ENCODE results near the gene SDK2. TPM values are rescaled to one million over a fixed set of nuclear protein-coding genes. Genes with fewer than 3 reads are reported as not detected.

SDK2 gene
- total and polyA plus RNA-seq, 3 experiments from 2014 or later: 0.35 to 0.54 (median 0.44) TPM

- H3K4me3 Mint-ChIP-seq: no peak overlapping the region
- Histone ChIP-seq H3K27ac (ENCODE audit: low read depth, low read length) (no peak overlapping the region), H3K36me3 (ENCODE audit: insufficient read depth, low read length) (no peaks in the 10 kb centered on the region), H3K9me3 (ENCODE audit: low read length) (no peaks in the 10 kb centered on the region), H3K4me3 (ENCODE audit: low read length) (no peak overlapping the region), H3K4me1 (ENCODE audit: insufficient read depth, low read length) (no peaks in the 10 kb centered on the region), H3K27me3 (ENCODE audit: insufficient read depth, low read length, poor library complexity, severe bottlenecking) (no peaks in the 10 kb centered on the region)
- H3K4me1 Mint-ChIP-seq: no peaks in the 10 kb centered on the region
- no peaks in the 10 kb centered on the region for H3K36me3 Mint-ChIP-seq
- no peak for DNase-seq
- H3K27me3 Mint-ChIP-seq: peaks cover 0 to 7% of the 10 kb centered on the region in 2 donors
- H3K9me3 Mint-ChIP-seq: no peaks in the 10 kb centered on the region
- ChIA-PET POLR2A (no interaction called here), CTCF (interaction anchor here (1.5 kb wide), 1 partner anchor 197 kb away, joined by 3 read pairs; no protein-coding TSS in a partner anchor)
- no peak overlapping the region for H3K27ac Mint-ChIP-seq
Observed at GRCh38 chr17:73514146-73514863, 129.9 kb downstream of the SDK2 start.

DNA sequence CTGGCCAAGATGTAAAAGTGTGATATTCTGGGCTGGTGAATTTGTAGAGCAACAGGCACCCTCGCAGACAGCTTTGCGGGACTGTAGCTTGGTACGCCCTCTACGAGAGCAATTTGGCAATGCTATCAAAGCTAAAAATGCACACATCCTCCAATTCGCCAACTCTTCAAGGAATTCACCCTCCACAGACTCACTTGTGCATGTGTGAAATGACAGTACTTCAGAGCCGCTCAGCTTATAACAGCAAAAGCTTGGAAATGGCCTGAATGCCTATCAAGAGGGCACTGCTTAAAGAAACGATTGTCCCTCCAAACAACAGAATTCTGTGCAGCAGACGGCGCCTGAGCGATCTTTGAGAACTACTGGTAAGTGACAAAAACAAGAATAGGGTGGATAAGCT, 130.8 kb downstream of the SDK2 start:
- no peaks in the 10 kb centered on the region for H3K36me3 Mint-ChIP-seq
- Histone ChIP-seq H3K4me3 (ENCODE audit: low read length) (no peak overlapping the region), H3K36me3 (ENCODE audit: insufficient read depth, low read length) (no peaks in the 10 kb centered on the region), H3K27ac (ENCODE audit: low read depth, low read length) (no peak overlapping the region), H3K27me3 (ENCODE audit: insufficient read depth, low read length, poor library complexity, severe bottlenecking) (no peaks in the 10 kb centered on the region), H3K9me3 (ENCODE audit: low read length) (no peaks in the 10 kb centered on the region), H3K4me1 (ENCODE audit: insufficient read depth, low read length) (no peaks in the 10 kb centered on the region)
- ChIA-PET POLR2A (no interaction called here), CTCF (interaction anchor here (1.5 kb wide), 1 partner anchor 197 kb away, joined by 3 read pairs; no protein-coding TSS in a partner anchor)
- no peaks in the 10 kb centered on the region for H3K9me3 Mint-ChIP-seq
- H3K4me1 Mint-ChIP-seq: no peaks in the 10 kb centered on the region
- no peak overlapping the region for H3K27ac Mint-ChIP-seq
- H3K4me3 Mint-ChIP-seq: no peak overlapping the region
- H3K27me3 Mint-ChIP-seq: peaks cover 0 to 7% of the 10 kb centered on the region in 2 donors
- DNase-seq: no peak

DNA sequence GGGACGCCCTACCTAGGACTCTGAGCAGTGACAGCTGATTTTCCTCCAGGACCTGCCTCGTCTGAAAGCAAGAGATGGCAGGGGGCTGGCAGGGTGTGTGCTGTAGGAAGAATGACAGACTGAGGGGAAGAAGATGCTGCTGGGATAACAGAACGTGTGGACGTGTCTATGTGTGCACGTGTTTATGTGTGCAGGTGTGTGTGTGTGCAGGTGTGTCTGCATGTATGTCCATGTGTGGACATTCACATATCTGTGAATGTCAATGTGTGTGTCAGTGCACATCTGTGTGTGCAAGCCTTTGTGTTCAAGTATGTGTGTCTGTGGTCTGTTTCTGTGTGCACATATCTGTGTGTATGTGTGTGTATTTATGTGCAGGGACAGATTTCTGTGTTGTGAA, 132.5 kb downstream of the SDK2 start:
- H3K4me3 Mint-ChIP-seq: no peak overlapping the region
- H3K27me3 Mint-ChIP-seq: peaks cover 0 to 7% of the 10 kb centered on the region in 2 donors
- no peaks in the 10 kb centered on the region for H3K9me3 Mint-ChIP-seq
- H3K4me1 Mint-ChIP-seq: no peaks in the 10 kb centered on the region
- H3K36me3 ChIP-seq (ENCODE audit: insufficient read depth, low read length): no peaks in the 10 kb centered on the region
- no peaks in the 10 kb centered on the region for H3K27me3 ChIP-seq (ENCODE audit: insufficient read depth, low read length, poor library complexity, severe bottlenecking)
- no peak overlapping the region for H3K4me3 ChIP-seq (ENCODE audit: low read length)
- ChIA-PET POLR2A (no interaction called here), CTCF (no interaction called here)
- H3K27ac Mint-ChIP-seq: no peak overlapping the region
- H3K4me1 ChIP-seq (ENCODE audit: insufficient read depth, low read length): no peaks in the 10 kb centered on the region
- DNase-seq: no peak
- no peaks in the 10 kb centered on the region for H3K9me3 ChIP-seq (ENCODE audit: low read length)
- H3K27ac ChIP-seq (ENCODE audit: low read depth, low read length): no peak overlapping the region
- no peaks in the 10 kb centered on the region for H3K36me3 Mint-ChIP-seq

- no peaks in the 10 kb centered on the region for H3K4me1 Mint-ChIP-seq
- H3K27me3 Mint-ChIP-seq: peaks cover 0 to 7% of the 10 kb centered on the region in 2 donors
- DNase-seq: no peak
- Histone ChIP-seq H3K4me3 (ENCODE audit: low read length) (no peak overlapping the region), H3K27me3 (ENCODE audit: insufficient read depth, low read length, poor library complexity, severe bottlenecking) (no peaks in the 10 kb centered on the region), H3K9me3 (ENCODE audit: low read length) (no peaks in the 10 kb centered on the region), H3K27ac (ENCODE audit: low read depth, low read length) (no peak overlapping the region), H3K36me3 (ENCODE audit: insufficient read depth, low read length) (no peaks in the 10 kb centered on the region), H3K4me1 (ENCODE audit: insufficient read depth, low read length) (no peaks in the 10 kb centered on the region)
- H3K36me3 Mint-ChIP-seq: no peaks in the 10 kb centered on the region
- H3K4me3 Mint-ChIP-seq: no peak overlapping the region
- ChIA-PET CTCF (no interaction called here), POLR2A (no interaction called here)
- H3K27ac Mint-ChIP-seq: peak overlapping the region in 2 of 8 donors; percentile 42 to 87
- H3K9me3 Mint-ChIP-seq: no peaks in the 10 kb centered on the region
Observed at GRCh38 chr17:73510981-73511718, 133.1 kb downstream of the SDK2 start.

DNA sequence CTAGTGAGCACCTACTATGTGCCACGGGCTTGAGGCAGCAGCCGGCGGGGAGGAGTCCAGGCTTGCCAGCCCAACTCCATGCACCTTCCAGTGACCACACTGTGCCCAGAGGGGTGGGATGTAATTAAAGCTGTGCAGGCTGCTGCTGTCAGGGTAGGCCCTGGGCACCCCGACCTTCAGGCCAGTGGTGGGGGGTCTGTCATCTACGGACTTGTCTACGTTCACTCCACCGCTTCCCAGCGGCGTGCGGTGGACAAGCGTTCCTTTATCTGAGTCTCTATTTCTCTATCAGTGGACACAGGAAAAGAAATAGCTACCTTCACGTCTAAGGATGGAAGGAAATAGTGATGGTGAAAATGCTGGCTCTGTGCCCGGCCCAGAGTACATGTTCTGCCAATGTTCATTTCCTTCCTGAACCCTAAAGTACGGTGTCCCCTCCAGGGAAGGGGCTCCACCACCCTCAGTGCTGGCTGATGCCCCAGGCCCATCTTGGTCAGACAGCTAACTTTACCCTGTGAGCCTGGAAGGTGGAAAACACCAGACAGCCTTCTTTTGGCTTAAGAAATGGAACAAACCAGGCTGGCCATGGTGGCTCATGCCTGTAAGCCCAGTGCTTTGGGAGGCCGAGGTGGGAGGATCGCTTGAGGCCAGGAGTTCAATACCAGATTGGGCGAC, 135.2 kb downstream of the SDK2 start:
- POLR2A ChIA-PET: no interaction called here
- Histone ChIP-seq H3K4me1 (ENCODE audit: insufficient read depth, low read length) (no peaks in the 10 kb centered on the region), H3K36me3 (ENCODE audit: insufficient read depth, low read length) (no peaks in the 10 kb centered on the region), H3K4me3 (ENCODE audit: low read length) (no peak overlapping the region), H3K27me3 (ENCODE audit: insufficient read depth, low read length, poor library complexity, severe bottlenecking) (no peaks in the 10 kb centered on the region), H3K27ac (ENCODE audit: low read depth, low read length) (no peak overlapping the region), H3K9me3 (ENCODE audit: low read length) (no peaks in the 10 kb centered on the region)
- Mint-ChIP-seq H3K4me3 (no peak overlapping the region), H3K27ac (no peak overlapping the region), H3K27me3 (peaks cover 0 to 7% of the 10 kb centered on the region in 2 donors), H3K9me3 (no peaks in the 10 kb centered on the region), H3K4me1 (no peaks in the 10 kb centered on the region), H3K36me3 (no peaks in the 10 kb centered on the region)
- no peak for DNase-seq
- CTCF ChIA-PET: no interaction called here

- Histone ChIP-seq H3K4me1 (ENCODE audit: insufficient read depth, low read length) (no peaks in the 10 kb centered on the region), H3K36me3 (ENCODE audit: insufficient read depth, low read length) (no peaks in the 10 kb centered on the region), H3K27ac (ENCODE audit: low read depth, low read length) (no peak overlapping the region), H3K4me3 (ENCODE audit: low read length) (no peak overlapping the region), H3K9me3 (ENCODE audit: low read length) (no peaks in the 10 kb centered on the region), H3K27me3 (ENCODE audit: insufficient read depth, low read length, poor library complexity, severe bottlenecking) (no peaks in the 10 kb centered on the region)
- CTCF ChIA-PET: no interaction called here
- H3K9me3 Mint-ChIP-seq: no peaks in the 10 kb centered on the region
- no peak overlapping the region for H3K4me3 Mint-ChIP-seq
- no peaks in the 10 kb centered on the region for H3K36me3 Mint-ChIP-seq
- DNase-seq: no peak
- POLR2A ChIA-PET: no interaction called here
- H3K27me3 Mint-ChIP-seq: peaks cover 2 to 4% of the 10 kb centered on the region in 2 donors
- H3K4me1 Mint-ChIP-seq: no peaks in the 10 kb centered on the region
- no peak overlapping the region for H3K27ac Mint-ChIP-seq
Observed at GRCh38 chr17:73508057-73508930, 136.0 kb downstream of the SDK2 start.

DNA sequence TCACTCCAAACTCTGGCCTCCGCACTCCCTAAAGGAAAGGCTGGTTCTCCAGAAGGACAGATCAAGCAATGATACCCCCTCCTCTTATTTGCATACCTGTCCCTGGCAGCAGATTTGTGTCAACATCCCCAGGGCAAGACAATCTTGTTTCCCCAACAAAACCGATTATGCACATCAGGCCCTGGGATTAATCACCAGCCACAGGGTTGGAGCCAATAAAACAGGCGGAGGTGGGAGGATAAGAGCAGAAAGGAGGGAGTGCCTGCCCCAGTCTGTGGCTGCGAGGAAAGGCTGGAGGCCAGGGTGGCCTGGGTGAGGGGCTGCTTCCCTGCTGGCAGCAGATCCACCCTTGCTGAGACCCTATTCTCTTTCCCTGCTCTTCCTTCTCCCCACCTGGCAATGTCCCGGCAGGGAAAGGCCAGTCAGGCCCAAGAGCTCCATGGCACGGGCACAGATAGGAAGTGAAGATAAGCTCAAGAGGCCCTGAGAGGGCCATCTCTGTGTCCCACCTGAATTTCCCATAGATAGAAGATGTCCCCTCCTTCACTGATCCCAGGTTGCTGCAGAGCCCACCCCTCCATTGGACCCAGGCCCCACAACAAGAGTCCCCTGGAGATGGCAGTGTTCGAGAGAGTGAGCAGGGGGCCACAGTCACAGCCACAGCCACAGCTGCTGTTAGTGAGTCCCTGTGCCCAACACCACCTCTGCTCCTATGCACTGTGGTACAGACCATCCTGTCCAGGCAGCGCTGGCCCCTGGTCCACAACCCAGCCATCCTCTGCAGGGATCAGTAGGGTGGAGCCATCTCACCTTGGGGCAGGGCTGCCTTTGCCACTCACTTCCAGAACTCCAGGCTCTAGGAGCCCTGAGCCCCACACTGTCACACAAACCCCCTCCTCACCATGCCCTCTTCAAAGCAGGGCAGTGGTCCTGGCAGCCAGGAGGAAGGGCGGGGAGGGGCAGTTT, 137.5 kb downstream of the SDK2 start:
- Mint-ChIP-seq H3K4me1 (no peaks in the 10 kb centered on the region), H3K27ac (no peak overlapping the region), H3K27me3 (peaks cover 2 to 3% of the 10 kb centered on the region in 2 donors), H3K9me3 (no peaks in the 10 kb centered on the region), H3K4me3 (no peak overlapping the region), H3K36me3 (no peaks in the 10 kb centered on the region)
- no peaks in the 10 kb centered on the region for H3K27me3 ChIP-seq (ENCODE audit: insufficient read depth, low read length, poor library complexity, severe bottlenecking)
- no peak for DNase-seq
- no peaks in the 10 kb centered on the region for H3K4me1 ChIP-seq (ENCODE audit: insufficient read depth, low read length)
- POLR2A ChIA-PET: no interaction called here
- no peak overlapping the region for H3K27ac ChIP-seq (ENCODE audit: low read depth, low read length)
- H3K9me3 ChIP-seq (ENCODE audit: low read length): no peaks in the 10 kb centered on the region
- no peak overlapping the region for H3K4me3 ChIP-seq (ENCODE audit: low read length)
- H3K36me3 ChIP-seq (ENCODE audit: insufficient read depth, low read length): no peaks in the 10 kb centered on the region
- CTCF ChIA-PET: no interaction called here

Data from CD8-positive, alpha-beta memory T cell (primary cell).